GM12892 (cell line): ENCODE results near the gene DENND1C.

Experiments used
- DNase-seq: peaks from one replicate; pipeline ENCODE4 v3.0.0; 2011; ENCODE audit not compliant: insufficient read length
- FAIRE-seq: peaks from 2 replicates; lab custom pipeline; 2011; peaks lifted over from hg19 to GRCh38; lab: Jason Lieb, UNC
- POLR2A ChIP-seq: IDR thresholded peaks from 2 replicates; pipeline ENCODE4 v1.6.1; 2011; ENCODE audit warnings: low read depth, low read length, control low read depth
- POLR2AphosphoS5 ChIP-seq: IDR thresholded peaks from 2 replicates; pipeline ENCODE4 v1.6.1; 2011; ENCODE audit warnings: low read depth, low read length, control low read depth
- TAF1 ChIP-seq: IDR thresholded peaks from 2 replicates; pipeline ENCODE4 v1.6.1; 2011; ENCODE audit warnings: low read depth, mild to moderate bottlenecking, control low read depth, low read length, borderline replicate concordance

The DENND1C gene

GRCh38 chr19:6459262-6460098, 22.1 kb downstream of the DENND1C start, which contains the start of gene SLC25A23:
Gene SLC25A23 (minus strand): TSS chr19:6459792. CDS start chr19:6459628, 164 bp downstream.
- FAIRE-seq: no peak
- TF ChIP-seq POLR2AphosphoS5: no peak
- no peak for TF ChIP-seq POLR2A
- TF ChIP-seq TAF1: no peak
- peak; percentile 86 for DNase-seq

DNA sequence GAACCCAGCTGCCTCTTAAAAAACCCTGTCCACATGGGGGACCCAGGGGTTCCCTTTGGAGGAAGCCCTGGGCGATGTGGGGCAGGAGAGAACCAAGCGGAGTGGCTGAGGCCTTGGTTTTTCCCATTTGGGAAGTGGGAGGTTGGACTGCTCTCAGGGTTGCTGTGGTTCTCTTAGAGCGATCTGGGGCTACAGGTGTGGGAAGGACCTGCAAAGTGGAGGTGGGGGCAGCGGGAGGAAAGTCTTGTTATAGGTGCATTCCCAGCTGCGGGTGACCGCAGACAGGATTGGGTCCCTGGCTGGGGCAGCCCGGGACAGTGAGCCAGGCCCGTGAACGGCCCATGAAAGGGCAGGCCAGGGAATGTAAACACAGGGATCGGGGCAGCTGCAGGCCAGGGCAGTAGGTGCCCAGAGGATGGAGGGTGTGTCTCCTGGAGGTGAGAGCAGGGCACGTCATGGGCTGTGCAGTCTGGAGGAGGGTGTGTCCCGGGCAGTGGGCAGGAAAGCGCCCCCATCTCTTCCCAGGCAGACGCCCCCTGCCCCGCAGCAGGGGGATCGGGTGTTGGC, 22.8 kb downstream of the DENND1C start:
- FAIRE-seq: peak; percentile 66
- DNase-seq: no peak
- TF ChIP-seq POLR2A (no peak), POLR2AphosphoS5 (no peak), TAF1 (no peak)

DNA sequence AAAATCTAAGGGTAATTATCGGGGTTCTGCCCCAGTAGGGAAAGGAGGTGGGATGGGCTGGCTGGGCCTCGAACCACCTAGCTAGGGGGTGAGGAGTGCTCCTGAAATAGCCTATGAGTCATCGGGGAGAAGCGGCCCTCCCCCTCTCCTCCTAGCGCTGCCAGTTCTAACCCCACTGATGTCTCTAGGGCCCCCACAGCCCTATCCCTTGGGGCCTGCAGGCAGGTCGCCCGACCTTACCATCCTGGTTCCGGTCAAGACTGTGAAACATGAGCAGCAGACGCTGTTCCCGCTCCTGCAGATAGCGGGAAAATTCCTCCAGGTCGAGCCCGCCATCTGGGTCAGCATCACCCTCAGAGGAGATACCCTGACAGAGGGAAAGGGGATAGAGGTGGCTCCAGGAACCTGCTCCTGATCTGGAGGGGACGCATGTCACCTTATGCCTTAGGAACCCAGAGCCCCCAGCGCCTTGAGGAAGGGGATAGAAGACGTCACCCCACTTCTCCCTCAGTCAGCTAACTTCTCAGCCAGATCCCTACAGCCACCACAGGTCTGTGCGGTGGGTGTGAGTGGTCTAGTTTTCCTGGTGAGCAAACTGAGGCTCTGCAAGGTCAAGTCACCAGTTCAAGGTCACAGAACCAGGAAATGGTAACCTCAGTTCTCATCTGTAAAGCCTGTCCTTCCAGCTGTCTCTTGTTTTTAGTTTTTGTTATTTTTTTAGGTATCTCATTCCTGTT, 23.5 kb downstream of the DENND1C start:
- peak; percentile 87 for FAIRE-seq
- DNase-seq: no peak
- TF ChIP-seq POLR2A: peak; percentile 54; the same call in 1 of the 2 replicates
- TF ChIP-seq POLR2AphosphoS5: 0 out of 2 replicates have a peak, but pooled peaks have one; percentile 26
- no peak for TF ChIP-seq TAF1

DNA sequence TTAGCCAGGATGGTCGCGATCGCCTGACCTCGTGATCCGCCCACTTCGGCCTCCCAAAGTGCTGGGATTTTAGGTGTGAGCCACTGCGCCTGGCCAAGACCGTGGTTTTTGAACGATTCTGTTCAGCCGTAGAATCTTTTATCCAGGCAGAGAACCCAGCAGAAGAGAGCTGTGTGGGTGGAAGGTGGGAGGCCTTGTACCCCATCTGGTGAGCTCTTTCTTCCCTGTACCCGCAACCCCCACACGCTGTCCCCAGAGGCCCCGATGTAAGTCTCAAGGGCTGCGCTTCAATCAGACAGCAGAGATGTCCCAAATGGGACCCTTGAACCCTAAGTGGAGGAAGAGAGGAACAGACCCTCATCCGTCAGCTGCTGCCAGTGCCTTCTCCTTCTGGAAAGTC, 25.7 kb downstream of the DENND1C start:
- FAIRE-seq (no peak), DNase-seq (no peak)
- no peak for TF ChIP-seq POLR2A
- no peak for TF ChIP-seq POLR2AphosphoS5
- TF ChIP-seq TAF1: no peak

- no peak for TF ChIP-seq TAF1
- TF ChIP-seq POLR2AphosphoS5: no peak
- TF ChIP-seq POLR2A: no peak
- DNase-seq (no peak), FAIRE-seq (no peak)
Measured at GRCh38 chr19:6453951-6454565, 27.5 kb downstream of the DENND1C start.

- FAIRE-seq (no peak), DNase-seq (no peak)
- no peak for TF ChIP-seq POLR2A
- TF ChIP-seq TAF1: no peak
- TF ChIP-seq POLR2AphosphoS5: no peak
Measured at GRCh38 chr19:6452899-6453298, 28.7 kb downstream of the DENND1C start.

DNA sequence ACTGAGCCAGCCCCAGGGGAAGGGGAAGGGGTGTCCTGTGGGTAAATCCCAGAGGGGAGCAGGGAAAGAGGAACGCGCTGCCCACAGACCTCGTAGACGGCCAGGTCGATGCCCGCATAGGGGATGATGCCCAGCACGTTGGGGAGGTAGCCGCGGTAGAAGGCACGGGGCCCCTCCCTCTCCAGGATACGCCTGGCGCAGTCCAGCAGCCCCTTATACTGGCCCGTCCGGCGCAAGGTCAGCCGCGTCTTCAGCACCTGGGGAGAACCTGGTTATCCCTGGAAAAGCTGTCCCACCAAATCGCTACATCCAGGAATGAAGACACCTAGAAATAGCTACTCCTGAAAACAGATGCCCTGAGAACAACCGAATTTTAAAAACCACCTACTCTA, 29.4 kb downstream of the DENND1C start:
- DNase-seq: no peak
- FAIRE-seq: no peak
- TF ChIP-seq POLR2A (no peak), TAF1 (no peak), POLR2AphosphoS5 (no peak)

DNA sequence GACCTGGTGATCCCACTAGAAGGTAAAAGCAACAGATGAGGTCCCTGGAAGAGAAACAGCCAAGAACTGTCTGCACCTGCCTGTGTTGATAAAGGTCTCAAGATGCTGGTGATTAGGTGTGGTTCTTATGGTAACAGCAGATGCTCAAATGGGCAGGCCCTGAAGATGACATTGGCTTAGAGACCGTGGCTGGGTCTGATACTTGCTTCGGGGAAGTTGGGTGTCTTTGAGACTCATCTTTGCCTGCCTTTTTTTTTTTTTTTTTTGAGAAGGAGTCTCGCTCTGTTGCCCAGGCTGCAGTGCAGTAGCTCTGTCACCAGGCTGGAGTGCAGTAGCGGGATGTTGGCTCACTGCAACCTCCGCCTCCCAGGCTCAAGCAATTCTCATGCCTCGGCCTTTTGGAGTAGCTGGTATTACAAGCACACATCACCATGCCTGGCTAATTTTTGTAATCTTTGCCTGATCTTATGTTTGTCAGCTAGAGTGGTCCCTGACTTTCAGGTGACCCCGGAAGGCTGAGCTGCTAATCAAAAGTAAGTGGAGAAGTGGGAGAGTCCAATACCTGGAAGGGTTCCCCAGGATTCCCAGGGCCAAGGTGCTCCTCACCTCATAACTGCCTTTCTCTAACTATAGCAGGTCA, 29.9 kb downstream of the DENND1C start:
- TF ChIP-seq TAF1 (no peak), POLR2A (no peak), POLR2AphosphoS5 (no peak)
- no peak for DNase-seq
- no peak for FAIRE-seq

DNA sequence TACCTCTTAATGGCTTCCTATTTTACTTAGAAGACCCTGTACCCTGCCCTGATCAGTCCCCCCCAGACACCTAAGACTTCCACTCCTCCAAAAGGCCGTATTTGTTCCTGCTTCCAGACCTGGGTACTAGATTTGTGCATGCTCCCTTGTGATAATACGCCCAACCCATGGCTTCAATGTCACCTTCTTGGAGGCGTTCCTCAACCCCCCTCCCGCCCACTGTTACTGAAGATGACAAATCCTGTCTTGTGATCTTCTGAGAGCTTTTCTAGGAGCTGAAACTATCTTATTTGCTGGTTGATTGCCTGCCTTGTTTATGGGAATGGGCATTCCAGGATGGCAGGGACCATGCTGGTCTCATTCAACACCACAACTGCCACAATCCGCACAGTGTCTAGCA, 31.4 kb downstream of the DENND1C start:
- no peak for DNase-seq
- no peak for FAIRE-seq
- TF ChIP-seq TAF1 (no peak), POLR2A (no peak), POLR2AphosphoS5 (no peak)

DNA sequence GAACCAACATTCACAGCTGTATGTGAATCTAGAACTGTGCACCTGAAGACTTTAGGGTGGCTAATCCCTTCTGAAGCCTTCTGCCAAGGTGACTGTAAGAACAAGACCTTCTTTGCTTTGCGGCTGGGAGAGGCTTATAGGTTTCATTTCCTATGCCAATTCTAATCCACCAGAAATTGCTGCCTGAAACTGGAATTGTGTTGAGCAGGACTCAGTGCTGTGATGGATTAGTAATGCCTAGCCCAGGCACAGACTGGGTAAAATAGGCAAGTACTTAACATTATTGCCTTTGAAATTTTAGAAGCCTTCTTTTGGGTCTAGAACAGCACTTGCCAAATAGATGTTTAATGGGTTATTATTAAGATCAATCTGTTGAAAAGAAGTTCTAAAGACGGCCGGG, 33.5 kb downstream of the DENND1C start:
- DNase-seq (no peak), FAIRE-seq (no peak)
- TF ChIP-seq POLR2A: no peak
- no peak for TF ChIP-seq TAF1
- TF ChIP-seq POLR2AphosphoS5: no peak
